HPDE6-E6E7 (cell line): ENCODE results near the gene PCGF5.
A peak's percentile ranks its signal among the peaks of the same experiment; 100 is the strongest.
"Not testable (repeated sequence)": the region's sequence is repeated elsewhere in the genome, so short reads cannot be mapped to it uniquely, and the experiment has no call there.

Experiments
- DNase-seq: peaks from one replicate; pipeline ENCODE4 v3.0.0; 2011; ENCODE audit warnings: missing footprints; ENCODE audit errors: extremely low spot score

Gene PCGF5

GRCh38 chr10:91286572-91286971 lies 66.1 kb downstream of the PCGF5 start:
- no peak for DNase-seq

GRCh38 chr10:91287276-91287675 lies 66.8 kb downstream of the PCGF5 start:
- DNase-seq, result no peak

GRCh38 chr10:91287912-91288311 lies 67.4 kb downstream of the PCGF5 start:
- DNase-seq, result no peak

GRCh38 chr10:91289305-91289704 lies 68.8 kb downstream of the PCGF5 start:
- DNase-seq, result no peak

GRCh38 chr10:91290607-91291006 lies 70.1 kb downstream of the PCGF5 start:
- DNase-seq, result no peak

- DNase-seq, result no peak
Observed at GRCh38 chr10:91294134-91294906, 73.9 kb downstream of the PCGF5 start.

- no peak for DNase-seq
Observed at GRCh38 chr10:91295346-91295745, 74.9 kb downstream of the PCGF5 start.

- peak; percentile 25 for DNase-seq
Observed at GRCh38 chr10:91296471-91296870, 76.0 kb downstream of the PCGF5 start.

- DNase-seq, result peak; percentile 64
Observed at GRCh38 chr10:91298224-91298871, 77.9 kb downstream of the PCGF5 start.

- DNase-seq, result no peak
Observed at GRCh38 chr10:91299999-91300575, 79.6 kb downstream of the PCGF5 start.

- DNase-seq, result not testable (repeated sequence)
Observed at GRCh38 chr10:91302946-91303345, 82.5 kb downstream of the PCGF5 start.

GRCh38 chr10:91305979-91306378 lies 85.5 kb downstream of the PCGF5 start:
- DNase-seq, result not testable (repeated sequence)

- DNase-seq, result no peak
Observed at GRCh38 chr10:91307489-91307888, 87.0 kb downstream of the PCGF5 start.

GRCh38 chr10:91309711-91310110 lies 89.2 kb downstream of the PCGF5 start:
- no peak for DNase-seq

- DNase-seq, result no peak
Observed at GRCh38 chr10:91311601-91312381, 91.3 kb downstream of the PCGF5 start.

GRCh38 chr10:91312382-91312733 lies 91.9 kb downstream of the PCGF5 start:
- no peak for DNase-seq

- DNase-seq, result no peak
Observed at GRCh38 chr10:91313796-91314485, 93.5 kb downstream of the PCGF5 start.

GRCh38 chr10:91316486-91316885 lies 96.0 kb downstream of the PCGF5 start:
- no peak for DNase-seq

- no peak for DNase-seq
Observed at GRCh38 chr10:91317541-91317940, 97.1 kb downstream of the PCGF5 start.

GRCh38 chr10:91319336-91319735 lies 98.9 kb downstream of the PCGF5 start:
- no peak for DNase-seq

- not testable (repeated sequence) for DNase-seq
Observed at GRCh38 chr10:91323293-91323905, 102.9 kb downstream of the PCGF5 start.
